IMR-90 (cell line): ENCODE data around the gene CD300C. TPM values are rescaled to one million over a fixed set of nuclear protein-coding genes. Genes with fewer than 3 reads are reported as not detected.

Experiments used
- ATAC-seq: fragments of 200-7000 bp; cut with Tn5 transposase; 2 replicates; pipeline ENCODE4 v1.9.1; 2020; ENCODE audit warnings: low read depth, mild to moderate bottlenecking, moderate library complexity
- BruUV-seq: library from RNA; stranded (reverse); fragments of 400-500 nt; replicated peaks from 2 replicates; lab custom pipeline; 2021; lab: Mats Ljungman, UMichigan
- CTCF ChIA-PET: fragments of 300-600 bp; formaldehyde crosslinking; extraction: SDS; loops from one replicate; lab custom pipeline; 2021; ENCODE audit warnings: antibody characterized with exemption; lab: Yijun Ruan, JAX
- POLR2A ChIA-PET: fragments of 300-600 bp; sonication (Branson Sonifier 250); formaldehyde crosslinking; loops from one replicate; lab custom pipeline; 2022; ENCODE audit warnings: antibody characterized with exemption; ENCODE audit not compliant: unreplicated experiment; lab: Charles Lee
- DNase-seq: peaks from one replicate; pipeline ENCODE4 v3.0.0; 2013
- H2AFZ ChIP-seq: replicated peaks from 2 replicates; pipeline ENCODE3; 2013; ENCODE audit warnings: low read length, mild to moderate bottlenecking; ENCODE audit not compliant: poor library complexity
- H2AK5ac ChIP-seq: 2 replicates; pipeline ENCODE4 v1.6.1; 2013; ENCODE audit warnings: low read depth, low read length, inconsistent platforms
- H2AK9ac ChIP-seq: replicated peaks from 2 replicates; pipeline ENCODE3; 2013; ENCODE audit warnings: mild to moderate bottlenecking, low read depth, low read length, moderate library complexity; ENCODE audit not compliant: poor library complexity
- H2BK120ac ChIP-seq: 2 replicates; pipeline ENCODE4 v1.6.1; 2013; ENCODE audit warnings: low read depth, low read length, inconsistent platforms
- H2BK15ac ChIP-seq: 3 replicates; pipeline ENCODE4 v1.6.1; 2013; ENCODE audit warnings: low read depth, low read length, inconsistent platforms
- H2BK20ac ChIP-seq: 2 replicates; pipeline ENCODE4 v1.6.1; 2013; ENCODE audit warnings: low read depth, mild to moderate bottlenecking, inconsistent platforms, low read length, moderate library complexity
- H2BK5ac ChIP-seq: 2 replicates; pipeline ENCODE4 v1.6.1; 2013; ENCODE audit warnings: mild to moderate bottlenecking, low read depth, low read length, inconsistent platforms; ENCODE audit not compliant: poor library complexity, severe bottlenecking
- H3K14ac ChIP-seq: replicated peaks from 2 replicates; pipeline ENCODE4 v1.6.1; 2013; ENCODE audit warnings: low read depth, low read length, inconsistent platforms
- H3K18ac ChIP-seq: 2 replicates; pipeline ENCODE4 v1.6.1; 2013; ENCODE audit warnings: low read depth, low read length, control low read depth
- H3K23ac ChIP-seq: 2 replicates; pipeline ENCODE4 v1.6.1; 2013; ENCODE audit warnings: low read depth, low read length, inconsistent platforms
- H3K27ac ChIP-seq: 2 replicates; pipeline ENCODE4 v1.5.1; 2013; ENCODE audit warnings: mild to moderate bottlenecking, control low read depth, low read length; ENCODE audit not compliant: insufficient read depth
- H3K27me3 ChIP-seq: 2 replicates; pipeline ENCODE4 v1.6.1; 2013; ENCODE audit warnings: low read length; ENCODE audit not compliant: control insufficient read depth, insufficient read depth
- H3K36me3 ChIP-seq: 2 replicates; pipeline ENCODE4 v1.6.1; 2013; ENCODE audit warnings: low read length, mixed read lengths; ENCODE audit not compliant: control insufficient read depth, insufficient read depth
- H3K4ac ChIP-seq: 2 replicates; pipeline ENCODE4 v1.6.1; 2013; ENCODE audit warnings: low read depth, low read length, inconsistent platforms
- H3K4me1 ChIP-seq: 2 replicates; pipeline ENCODE4 v1.6.1; 2013; ENCODE audit warnings: low read length, mixed read lengths; ENCODE audit not compliant: control insufficient read depth, insufficient read depth
- H3K4me2 ChIP-seq: 2 replicates; pipeline ENCODE4 v1.6.1; 2013; ENCODE audit warnings: low read depth, mild to moderate bottlenecking, control low read depth, low read length, moderate library complexity
- H3K4me3 ChIP-seq: 2 replicates; pipeline ENCODE4 v1.5.1; 2013; ENCODE audit warnings: low read depth, mild to moderate bottlenecking, control low read depth, low read length, moderate library complexity; ENCODE audit not compliant: insufficient read depth
- H3K56ac ChIP-seq: 2 replicates; pipeline ENCODE4 v1.6.1; 2013; ENCODE audit warnings: low read length, inconsistent platforms; ENCODE audit not compliant: insufficient read depth; ENCODE audit errors: extremely low read depth
- H3K79me1 ChIP-seq, 2 experiments: 2 replicates each; pipeline ENCODE4 v1.6.1; 2013; ENCODE audit warnings: low read length in 2 of 2, inconsistent platforms in 1 of 2, low read depth in 1 of 2
- H3K9ac ChIP-seq: 2 replicates; pipeline ENCODE4 v1.6.1; 2013; ENCODE audit warnings: low read depth, low read length, control low read depth
- H3K9me1 ChIP-seq: 2 replicates; pipeline ENCODE4 v1.6.1; 2013; ENCODE audit warnings: low read length, inconsistent platforms; ENCODE audit not compliant: insufficient read depth
- H3K9me3 ChIP-seq: 2 replicates; pipeline ENCODE4 v1.6.1; 2013; ENCODE audit warnings: low read length; ENCODE audit not compliant: control insufficient read depth, insufficient read depth
- H4K20me1 ChIP-seq: 2 replicates; pipeline ENCODE4 v1.6.1; 2013; ENCODE audit warnings: low read length, inconsistent platforms; ENCODE audit not compliant: insufficient read depth
- H4K5ac ChIP-seq: 2 replicates; pipeline ENCODE4 v1.6.1; 2013; ENCODE audit warnings: mild to moderate bottlenecking, low read depth, low read length, control low read depth
- H4K8ac ChIP-seq, 2 experiments: 2 replicates each; pipeline ENCODE4 v1.6.1; 2013; ENCODE audit warnings: low read depth in 2 of 2, low read length in 2 of 2, control low read depth in 1 of 2, inconsistent platforms in 1 of 2
- H4K91ac ChIP-seq: 2 replicates; pipeline ENCODE4 v1.6.1; 2013; ENCODE audit warnings: low read depth, low read length, inconsistent platforms; ENCODE audit not compliant: insufficient read depth
- CEBPB ChIP-seq: IDR thresholded peaks from 2 replicates; pipeline ENCODE4 v1.6.1; 2012; ENCODE audit warnings: low read depth, low read length, improper control_type of control experiment
- CHD1 ChIP-seq: IDR thresholded peaks from 2 replicates; pipeline ENCODE4 v1.6.1; 2012; ENCODE audit warnings: low read depth, low read length, improper control_type of control experiment
- CTCF ChIP-seq: conservative IDR thresholded peaks from 2 replicates; pipeline ENCODE4 v1.5.1; 2012; ENCODE audit warnings: mild to moderate bottlenecking, low read depth, low read length, improper control_type of control experiment
- ELK1 ChIP-seq: fragments of 150-350 bp; IDR thresholded peaks from 2 replicates; pipeline ENCODE4 v1.6.1; 2016; ENCODE audit warnings: low read depth, mild to moderate bottlenecking, low read length, moderate library complexity, borderline replicate concordance
- FOS ChIP-seq: fragments of 150-350 bp; IDR thresholded peaks from 2 replicates; pipeline ENCODE4 v1.6.1; 2016; ENCODE audit warnings: low read depth, low read length
- MAZ ChIP-seq: IDR thresholded peaks from 2 replicates; pipeline ENCODE4 v1.6.1; 2012; ENCODE audit warnings: low read depth, mild to moderate bottlenecking, low read length, improper control_type of control experiment, moderate library complexity, borderline replicate concordance
- MXI1 ChIP-seq: IDR thresholded peaks from 2 replicates; pipeline ENCODE4 v1.6.1; 2012; ENCODE audit warnings: low read depth, mild to moderate bottlenecking, low read length, moderate library complexity, borderline replicate concordance
- POLR2A ChIP-seq: IDR thresholded peaks from 2 replicates; pipeline ENCODE4 v1.6.1; 2012; ENCODE audit warnings: mild to moderate bottlenecking, low read depth, low read length
- RAD21 ChIP-seq: IDR thresholded peaks from 2 replicates; pipeline ENCODE4 v1.6.1; 2012; ENCODE audit warnings: low read length, improper control_type of control experiment
- SMC3 ChIP-seq: fragments of 150-350 bp; IDR thresholded peaks from 2 replicates; pipeline ENCODE4 v1.6.1; 2016; ENCODE audit warnings: low read depth, mild to moderate bottlenecking, antibody characterized with exemption, low read length, moderate library complexity
- WGBS, 2 experiments: methylation state at CpG; one replicate each; pipeline versions ENCODE4 v1.1.5 to v1.1.7; 2013; ENCODE audit warnings: missing lambda C conversion rate in 2 of 2; ENCODE audit not compliant: insufficient read length in 1 of 2; ENCODE audit errors: extremely low coverage in 2 of 2; 5-methylcytosine and 5-hydroxymethylcytosine counted together
- dilution Hi-C: fragments of 300-500 bp; cut with HindIII; formaldehyde crosslinking; loops from one replicate; pipeline ENCODE4 v1.14.3; 2018; ENCODE audit warnings: low sequenced_read_pairs; ENCODE audit not compliant: unreplicated experiment
- in situ Hi-C: fragments of 300-500 bp; cut with MboI; formaldehyde crosslinking; loops from 3 replicates; pipeline ENCODE4 v1.14.3; 2019; ENCODE audit warnings: low sequenced_read_pairs, inconsistent platforms, mixed read lengths
- intact Hi-C: fragments of 100-400 bp; cut with micrococcal nuclease; formaldehyde crosslinking; loops from 2 replicates; pipeline ENCODE4 v1.10.0; 2022
- polyA plus RNA-seq, 3 experiments: library from polyadenylated mRNA; depleted of rRNA; stranded (reverse); fragments of >200 nt; gene quantifications; 2 replicates each; pipeline ENCODE4 v1.2.3, GENCODE V29; 2012; ENCODE audit warnings: low replicate concordance in 1 of 3
- total RNA-seq: library from RNA; depleted of rRNA; stranded (reverse); fragments of >200 nt; gene quantifications from 2 replicates; pipeline ENCODE4 v1.2.3, GENCODE V29; 2012

Gene CD300C
- total and polyA plus RNA-seq, 2 of the 4 experiments (the other 2 are of a cell fraction), result not detected

- Histone ChIP-seq H3K56ac (no peak overlapping the region), H2AK9ac (no peak overlapping the region), H2AK5ac (no peak overlapping the region), H2BK15ac (no peak overlapping the region), H2AFZ (no peak overlapping the region), H3K9me3 (peaks cover 37% of the 10 kb centered on the region), H4K91ac (no peak overlapping the region), H3K4me3 (no peak overlapping the region), H3K14ac (no peak overlapping the region), H3K79me1 (no peaks in the 10 kb centered on the region), H3K36me3 (no peaks in the 10 kb centered on the region), H3K18ac (no peak overlapping the region), H3K23ac (no peak overlapping the region), H3K4me1 (no peaks in the 10 kb centered on the region), H2BK120ac (no peak overlapping the region), H3K4me2 (no peak overlapping the region), H4K8ac (no peak overlapping the region), H4K5ac (no peak overlapping the region), H2BK5ac (no peak overlapping the region), H3K9ac (no peak overlapping the region), H3K4ac (no peak overlapping the region), H3K9me1 (no peaks in the 10 kb centered on the region), H4K20me1 (no peaks in the 10 kb centered on the region), H3K27ac (no peak overlapping the region), H2BK20ac (no peak overlapping the region), H3K27me3 (no peaks in the 10 kb centered on the region)
- CTCF ChIA-PET, result no interaction called here
- no TSS peak for BruUV-seq
- in situ Hi-C loops (no loop called here), intact Hi-C loops (no loop called here), dilution Hi-C loops (no loop called here)
- 44% methylated on average over 2 of the region's 4 CpGs; no CpG with 5 or more reads in 1 of the 2 experiments for WGBS, 2 experiments
- TF ChIP-seq CEBPB (no peak), SMC3 (no peak), RAD21 (no peak), FOS (no peak), POLR2A (no peak), MAZ (no peak), CHD1 (no peak), ELK1 (no peak), CTCF (no peak), MXI1 (no peak)
- POLR2A ChIA-PET, result no interaction called here
- no peak for DNase-seq
- no peak for ATAC-seq
These were observed 30.0 kb downstream of the CD300C start for GRCh38 chr17:74515941-74516340.
